HEK293 (cell line): Measurements from ENCODE around the gene B3GNT8.

Source experiments
- FEZF1 ChIP-seq: fragments of 450-650 bp; formaldehyde crosslinking; IDR thresholded peaks from 2 replicates; pipeline ENCODE4 v1.5.1; 2016; ENCODE audit warnings: missing biosample characterization, missing genetic modification characterization
- GLI4 ChIP-seq: fragments of 450-650 bp; formaldehyde crosslinking; IDR thresholded peaks from 2 replicates; pipeline ENCODE4 v1.5.1; 2016; ENCODE audit warnings: missing biosample characterization, missing genetic modification characterization
- YY1 ChIP-seq: fragments of 450-650 bp; formaldehyde crosslinking; IDR thresholded peaks from 2 replicates; pipeline ENCODE4 v1.5.1; 2018; ENCODE audit warnings: missing biosample characterization, missing genetic modification characterization
- ZBTB7A ChIP-seq: fragments of 450-650 bp; formaldehyde crosslinking; IDR thresholded peaks from 2 replicates; pipeline ENCODE4 v1.5.1; 2016; ENCODE audit warnings: low read depth, missing biosample characterization, missing genetic modification characterization
- ZFP41 ChIP-seq: fragments of 450-650 bp; formaldehyde crosslinking; IDR thresholded peaks from 2 replicates; pipeline ENCODE4 v1.5.1; 2016; ENCODE audit warnings: missing biosample characterization, missing genetic modification characterization, borderline replicate concordance
- ZNF140 ChIP-seq: fragments of 450-650 bp; formaldehyde crosslinking; IDR thresholded peaks from 2 replicates; pipeline ENCODE4 v1.5.1; 2016; ENCODE audit warnings: missing biosample characterization, missing genetic modification characterization
- ZNF175 ChIP-seq: fragments of 450-650 bp; formaldehyde crosslinking; IDR thresholded peaks from 2 replicates; pipeline ENCODE4 v1.5.1; 2016; ENCODE audit warnings: missing biosample characterization, missing genetic modification characterization
- ZNF2 ChIP-seq: fragments of 450-650 bp; formaldehyde crosslinking; IDR thresholded peaks from 2 replicates; pipeline ENCODE4 v1.5.1; 2016; ENCODE audit warnings: missing biosample characterization, missing genetic modification characterization
- ZNF324 ChIP-seq: fragments of 450-650 bp; formaldehyde crosslinking; IDR thresholded peaks from 2 replicates; pipeline ENCODE4 v1.5.1; 2016; ENCODE audit warnings: missing biosample characterization, missing genetic modification characterization
- ZNF785 ChIP-seq: fragments of 450-650 bp; formaldehyde crosslinking; IDR thresholded peaks from 2 replicates; pipeline ENCODE4 v1.5.1; 2016; ENCODE audit warnings: missing biosample characterization, missing genetic modification characterization
- TF ChIP-seq, protein P1 (sequence below): fragments of 450-650 bp; formaldehyde crosslinking; IDR thresholded peaks from 2 replicates; pipeline ENCODE4 v1.5.1; 2016; ENCODE audit warnings: missing biosample characterization, missing genetic modification characterization
- TF ChIP-seq, protein P2 (sequence below): fragments of 450-650 bp; formaldehyde crosslinking; IDR thresholded peaks from 2 replicates; pipeline ENCODE4 v1.5.1; 2016; ENCODE audit warnings: missing biosample characterization, missing genetic modification characterization
- TF ChIP-seq, protein P3 (sequence below): fragments of 450-650 bp; formaldehyde crosslinking; IDR thresholded peaks from 2 replicates; pipeline ENCODE4 v1.5.1; 2016; ENCODE audit warnings: missing biosample characterization, missing genetic modification characterization, low read depth
- TF ChIP-seq, protein P4 (sequence below): fragments of 450-650 bp; formaldehyde crosslinking; IDR thresholded peaks from 2 replicates; pipeline ENCODE4 v1.5.1; 2016; ENCODE audit warnings: missing biosample characterization, missing genetic modification characterization

DNA sequence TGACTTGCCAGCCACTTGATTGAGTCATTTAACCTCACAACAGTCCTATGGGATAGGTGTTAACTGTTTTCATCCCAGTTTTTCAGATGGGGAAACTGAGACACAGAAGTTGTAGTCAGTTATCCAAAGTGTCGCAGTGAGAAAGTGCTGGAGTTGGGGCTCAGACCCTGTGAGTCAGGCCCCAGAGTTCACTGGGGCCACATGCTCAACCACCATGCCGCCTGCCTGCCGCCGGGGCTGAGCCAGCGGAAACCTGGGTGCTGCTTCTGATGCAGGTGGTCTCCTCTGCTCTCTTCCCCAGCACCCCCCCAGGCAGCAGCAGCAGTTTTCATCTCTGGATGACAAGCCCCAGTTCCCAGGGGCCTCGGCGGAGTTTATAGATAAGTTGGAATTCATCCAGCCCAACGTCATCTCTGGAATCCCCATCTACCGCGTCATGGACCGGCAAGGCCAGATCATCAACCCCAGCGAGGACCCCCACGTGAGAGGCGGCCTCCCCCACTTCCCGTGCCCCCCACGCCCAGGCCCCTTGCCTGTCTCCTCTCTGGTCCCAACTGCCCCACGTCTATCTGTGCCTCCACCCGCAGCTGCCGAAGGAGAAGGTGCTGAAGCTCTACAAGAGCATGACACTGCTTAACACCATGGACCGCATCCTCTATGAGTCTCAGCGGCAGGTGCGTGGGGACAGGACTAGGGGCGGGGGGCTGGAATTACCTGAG is 16.7 kb downstream of the B3GNT8 start:
- TF ChIP-seq, protein P1, sequence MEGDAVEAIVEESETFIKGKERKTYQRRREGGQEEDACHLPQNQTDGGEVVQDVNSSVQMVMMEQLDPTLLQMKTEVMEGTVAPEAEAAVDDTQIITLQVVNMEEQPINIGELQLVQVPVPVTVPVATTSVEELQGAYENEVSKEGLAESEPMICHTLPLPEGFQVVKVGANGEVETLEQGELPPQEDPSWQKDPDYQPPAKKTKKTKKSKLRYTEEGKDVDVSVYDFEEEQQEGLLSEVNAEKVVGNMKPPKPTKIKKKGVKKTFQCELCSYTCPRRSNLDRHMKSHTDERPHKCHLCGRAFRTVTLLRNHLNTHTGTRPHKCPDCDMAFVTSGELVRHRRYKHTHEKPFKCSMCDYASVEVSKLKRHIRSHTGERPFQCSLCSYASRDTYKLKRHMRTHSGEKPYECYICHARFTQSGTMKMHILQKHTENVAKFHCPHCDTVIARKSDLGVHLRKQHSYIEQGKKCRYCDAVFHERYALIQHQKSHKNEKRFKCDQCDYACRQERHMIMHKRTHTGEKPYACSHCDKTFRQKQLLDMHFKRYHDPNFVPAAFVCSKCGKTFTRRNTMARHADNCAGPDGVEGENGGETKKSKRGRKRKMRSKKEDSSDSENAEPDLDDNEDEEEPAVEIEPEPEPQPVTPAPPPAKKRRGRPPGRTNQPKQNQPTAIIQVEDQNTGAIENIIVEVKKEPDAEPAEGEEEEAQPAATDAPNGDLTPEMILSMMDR: no peak
- TF ChIP-seq, protein P2, sequence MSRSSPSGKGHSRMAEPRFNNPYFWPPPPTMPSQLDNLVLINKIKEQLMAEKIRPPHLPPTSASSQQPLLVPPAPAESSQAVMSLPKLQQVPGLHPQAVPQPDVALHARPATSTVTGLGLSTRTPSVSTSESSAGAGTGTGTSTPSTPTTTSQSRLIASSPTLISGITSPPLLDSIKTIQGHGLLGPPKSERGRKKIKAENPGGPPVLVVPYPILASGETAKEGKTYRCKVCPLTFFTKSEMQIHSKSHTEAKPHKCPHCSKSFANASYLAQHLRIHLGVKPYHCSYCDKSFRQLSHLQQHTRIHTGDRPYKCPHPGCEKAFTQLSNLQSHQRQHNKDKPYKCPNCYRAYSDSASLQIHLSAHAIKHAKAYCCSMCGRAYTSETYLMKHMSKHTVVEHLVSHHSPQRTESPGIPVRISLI (tag by site-specific recombination): no peak
- TF ChIP-seq ZNF785 (tag by site-specific recombination) (no peak), ZNF324 (no peak), ZNF175 (no peak), ZNF2 (tag by site-specific recombination) (no peak), ZBTB7A (no peak), GLI4 (tag by site-specific recombination) (no peak), ZNF140 (tag by site-specific recombination) (no peak), FEZF1 (tag by site-specific recombination) (no peak), ZFP41 (tag by site-specific recombination) (no peak), YY1 (no peak)
- TF ChIP-seq, protein P3, sequence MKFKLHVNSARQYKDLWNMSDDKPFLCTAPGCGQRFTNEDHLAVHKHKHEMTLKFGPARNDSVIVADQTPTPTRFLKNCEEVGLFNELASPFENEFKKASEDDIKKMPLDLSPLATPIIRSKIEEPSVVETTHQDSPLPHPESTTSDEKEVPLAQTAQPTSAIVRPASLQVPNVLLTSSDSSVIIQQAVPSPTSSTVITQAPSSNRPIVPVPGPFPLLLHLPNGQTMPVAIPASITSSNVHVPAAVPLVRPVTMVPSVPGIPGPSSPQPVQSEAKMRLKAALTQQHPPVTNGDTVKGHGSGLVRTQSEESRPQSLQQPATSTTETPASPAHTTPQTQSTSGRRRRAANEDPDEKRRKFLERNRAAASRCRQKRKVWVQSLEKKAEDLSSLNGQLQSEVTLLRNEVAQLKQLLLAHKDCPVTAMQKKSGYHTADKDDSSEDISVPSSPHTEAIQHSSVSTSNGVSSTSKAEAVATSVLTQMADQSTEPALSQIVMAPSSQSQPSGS (tag by site-specific recombination): no peak
- TF ChIP-seq, protein P4, sequence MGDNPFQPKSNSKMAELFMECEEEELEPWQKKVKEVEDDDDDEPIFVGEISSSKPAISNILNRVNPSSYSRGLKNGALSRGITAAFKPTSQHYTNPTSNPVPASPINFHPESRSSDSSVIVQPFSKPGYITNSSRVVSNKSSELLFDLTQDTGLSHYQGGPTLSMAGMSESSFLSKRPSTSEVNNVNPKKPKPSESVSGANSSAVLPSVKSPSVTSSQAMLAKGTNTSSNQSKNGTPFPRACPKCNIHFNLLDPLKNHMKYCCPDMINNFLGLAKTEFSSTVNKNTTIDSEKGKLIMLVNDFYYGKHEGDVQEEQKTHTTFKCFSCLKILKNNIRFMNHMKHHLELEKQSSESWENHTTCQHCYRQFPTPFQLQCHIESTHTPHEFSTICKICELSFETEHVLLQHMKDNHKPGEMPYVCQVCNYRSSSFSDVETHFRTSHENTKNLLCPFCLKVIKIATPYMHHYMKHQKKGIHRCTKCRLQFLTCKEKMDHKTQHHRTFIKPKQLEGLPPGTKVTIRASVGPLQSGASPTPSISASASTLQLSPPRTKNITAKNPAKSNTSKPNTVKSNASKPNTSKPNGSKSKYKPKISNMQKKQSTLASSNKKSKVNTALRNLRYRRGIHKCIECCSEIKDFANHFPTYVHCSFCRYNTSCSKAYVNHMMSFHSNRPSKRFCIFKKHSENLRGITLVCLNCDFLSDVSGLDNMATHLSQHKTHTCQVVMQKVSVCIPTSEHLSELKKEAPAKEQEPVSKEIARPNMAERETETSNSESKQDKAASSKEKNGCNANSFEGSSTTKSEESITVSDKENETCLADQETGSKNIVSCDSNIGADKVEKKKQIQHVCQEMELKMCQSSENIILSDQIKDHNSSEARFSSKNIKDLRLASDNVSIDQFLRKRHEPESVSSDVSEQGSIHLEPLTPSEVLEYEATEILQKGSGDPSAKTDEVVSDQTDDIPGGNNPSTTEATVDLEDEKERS (tag by site-specific recombination): no peak
